ENCODE results near the gene OR4K5.

DNA sequence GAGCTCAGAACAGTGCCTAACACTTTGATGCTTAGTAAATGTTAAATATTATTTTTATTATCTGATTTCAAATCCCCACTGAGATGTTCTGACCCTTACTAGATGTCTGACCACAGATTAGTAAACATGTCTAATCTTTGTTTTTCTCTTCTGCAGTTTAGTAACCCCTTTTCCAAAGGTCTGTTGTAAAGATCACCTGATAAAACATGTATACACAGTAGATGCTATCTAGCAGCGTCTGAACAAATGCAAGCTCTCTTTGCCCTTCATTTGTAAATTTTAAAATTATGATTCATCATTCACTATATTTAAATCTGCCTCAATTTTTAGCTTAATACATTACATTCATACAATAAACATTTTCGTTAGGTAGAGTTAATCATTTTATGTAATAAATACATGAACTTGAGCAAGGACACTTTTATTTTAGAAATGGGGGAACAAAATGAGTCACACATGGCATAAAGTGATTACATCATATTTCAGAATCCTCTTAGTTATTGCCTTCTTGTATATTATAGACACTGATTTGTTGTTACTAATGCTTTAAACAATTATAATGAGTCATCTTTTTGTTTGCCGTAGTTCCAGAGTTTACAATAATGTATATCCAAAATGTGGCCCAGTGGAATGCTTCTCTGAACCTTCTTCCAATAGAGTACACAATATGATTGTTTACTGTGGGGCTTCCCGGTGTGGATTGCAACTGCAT is 1.7 kb upstream of the OR4K5 start:
- no peak for TF ChIP-seq CTCF (IDR thresholded peaks at IDR 0.05)
- no peak for TF ChIP-seq POLR2A (IDR thresholded peaks at IDR 0.05)
